Fibroblast of lung (primary cell): ENCODE data around the gene OR10P1. TPM values are rescaled to one million over a fixed set of nuclear protein-coding genes. Genes with fewer than 3 reads are reported as not detected.

Experiments
- DNase-seq, 2 donors: peaks; one replicate each; pipeline versions ENCODE4 v3.0.0 to v3.0.0-alpha.2; 2010; ENCODE audit warnings: low read depth in 2 of 2
- H2AFZ ChIP-seq: 2 replicates; pipeline ENCODE4 v1.5.1; 2012; ENCODE audit warnings: low read length, control low read depth, inconsistent platforms
- H3K27ac ChIP-seq: 2 replicates; pipeline ENCODE4 v1.5.1; 2011; ENCODE audit warnings: low read length, control low read depth; ENCODE audit not compliant: insufficient read depth
- H3K27me3 ChIP-seq: 2 replicates; pipeline ENCODE4 v1.5.1; 2011; ENCODE audit warnings: mild to moderate bottlenecking, low read length; ENCODE audit not compliant: control insufficient read depth, insufficient read depth
- H3K36me3 ChIP-seq: 2 replicates; pipeline ENCODE4 v1.5.1; 2011; ENCODE audit warnings: low read length; ENCODE audit not compliant: control insufficient read depth, insufficient read depth
- H3K4me1 ChIP-seq: 2 replicates; pipeline ENCODE4 v1.5.1; 2011; ENCODE audit warnings: low read length; ENCODE audit not compliant: control insufficient read depth, insufficient read depth; ENCODE audit errors: extremely low read depth
- H3K4me2 ChIP-seq: 2 replicates; pipeline ENCODE4 v1.5.1; 2011; ENCODE audit warnings: low read length, control low read depth; ENCODE audit not compliant: insufficient read depth; ENCODE audit errors: extremely low read depth
- H3K4me3 ChIP-seq, 4 experiments: fragments of 200-600 bp in 1 of 4; sonication (generic) in 1 of 4; replicated peaks in 1 of 4; 2 replicates each; pipeline ENCODE4 v1.5.1; 2011 to 2016; ENCODE audit warnings: low read length in 4 of 4, low read depth in 3 of 4, mild to moderate bottlenecking in 3 of 4, control low read depth in 2 of 4, inconsistent platforms in 1 of 4, mixed read lengths in 1 of 4; ENCODE audit not compliant: insufficient read depth in 1 of 4; ENCODE audit errors: control extremely low read depth in 1 of 4
- H3K79me2 ChIP-seq: 2 replicates; pipeline ENCODE4 v1.5.1; 2012; ENCODE audit warnings: mild to moderate bottlenecking, low read length, inconsistent platforms; ENCODE audit not compliant: control insufficient read depth, insufficient read depth
- H3K9ac ChIP-seq: 2 replicates; pipeline ENCODE4 v1.5.1; 2011; ENCODE audit warnings: mild to moderate bottlenecking, low read length, control low read depth; ENCODE audit not compliant: insufficient read depth
- H3K9me3 ChIP-seq: 2 replicates; pipeline ENCODE4 v1.5.1; 2012; ENCODE audit warnings: low read depth, low read length; ENCODE audit not compliant: control insufficient read depth, insufficient read depth
- H4K20me1 ChIP-seq: 2 replicates; pipeline ENCODE4 v1.5.1; 2011; ENCODE audit warnings: low read length; ENCODE audit not compliant: control insufficient read depth, insufficient read depth; ENCODE audit errors: extremely low read depth
- CTCF ChIP-seq, 2 donors: IDR thresholded peaks in 1 of 2; conservative IDR thresholded peaks in 1 of 2; 1 replicate in 1 of 2; 2 replicates in 1 of 2; pipeline ENCODE4 v1.5.1; 2011 to 2012; ENCODE audit warnings: low read length in 2 of 2, control low read depth in 1 of 2, inconsistent platforms in 1 of 2, low read depth in 1 of 2, mild to moderate bottlenecking in 1 of 2
- EZH2 ChIP-seq: IDR thresholded peaks from 2 replicates; pipeline ENCODE4 v1.5.1; 2012; ENCODE audit warnings: low read length, control low read depth, mild to moderate bottlenecking; ENCODE audit errors: missing control alignments
- polyA plus RNA-seq, 2 donors: library from polyadenylated mRNA; depleted of rRNA in 1 of 2; stranded (reverse) in 1 of 2; unstranded in 1 of 2; fragments of >200 nt; gene quantifications; 2 replicates each; pipeline ENCODE4 v1.2.1, GENCODE V29; 2011 to 2012; ENCODE audit warnings: missing spikeins in 1 of 2
- total RNA-seq: library from RNA; depleted of rRNA; stranded (reverse); fragments of >200 nt; gene quantifications from 2 replicates; pipeline ENCODE4 v1.2.1, GENCODE V29; 2014

Gene OR10P1
- total and polyA plus RNA-seq, 2 donors (not counting 1 experiment from before 2014, with no cell fraction given) = not detected

DNA sequence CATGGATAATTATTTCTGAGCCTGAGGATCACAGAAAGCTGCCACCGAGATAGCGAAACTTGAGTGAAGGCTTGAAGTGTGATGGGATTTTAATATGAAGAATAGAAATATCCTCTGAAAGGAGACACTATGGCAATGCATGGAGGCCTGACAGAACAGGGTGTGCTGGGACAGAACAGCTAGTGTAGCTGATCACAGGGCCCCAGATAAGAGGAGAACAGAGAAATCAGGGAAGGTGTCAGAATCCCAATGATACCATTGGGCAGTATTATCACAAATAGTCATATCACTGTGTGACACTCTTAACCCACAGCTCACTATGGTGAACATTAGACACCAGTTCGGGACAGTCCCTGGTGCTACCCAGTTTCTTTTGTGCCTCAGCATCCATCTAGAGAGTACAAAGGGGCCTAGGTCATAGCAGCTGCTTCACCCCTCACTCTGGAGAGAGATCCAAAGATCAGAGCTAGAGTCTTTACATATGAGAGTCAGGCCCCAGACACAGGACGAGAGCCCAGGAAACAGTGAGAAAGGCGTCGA lies 506 bp upstream of the OR10P1 start:
- Histone ChIP-seq H3K79me2 (no peaks in the 10 kb centered on the region), H2AFZ (no peak overlapping the region), H3K4me1 (no peaks in the 10 kb centered on the region), H3K9ac (no peak overlapping the region), H3K27ac (no peak overlapping the region), H3K9me3 (no peaks in the 10 kb centered on the region), H4K20me1 (no peaks in the 10 kb centered on the region), H3K4me3 (no peak overlapping the region), H3K27me3 (peaks cover 26% of the 10 kb centered on the region), H3K36me3 (no peaks in the 10 kb centered on the region), H3K4me2 (no peak overlapping the region)
- no peak for DNase-seq
- TF ChIP-seq CTCF (conservative IDR thresholded peaks at IDR 0.05 in 1 of 2, IDR thresholded peaks at IDR 0.05 in 1 of 2; ENCODE audit: low read depth in 1 of 2, low read length in 2 of 2) (no peak), EZH2 (no peak)

DNA sequence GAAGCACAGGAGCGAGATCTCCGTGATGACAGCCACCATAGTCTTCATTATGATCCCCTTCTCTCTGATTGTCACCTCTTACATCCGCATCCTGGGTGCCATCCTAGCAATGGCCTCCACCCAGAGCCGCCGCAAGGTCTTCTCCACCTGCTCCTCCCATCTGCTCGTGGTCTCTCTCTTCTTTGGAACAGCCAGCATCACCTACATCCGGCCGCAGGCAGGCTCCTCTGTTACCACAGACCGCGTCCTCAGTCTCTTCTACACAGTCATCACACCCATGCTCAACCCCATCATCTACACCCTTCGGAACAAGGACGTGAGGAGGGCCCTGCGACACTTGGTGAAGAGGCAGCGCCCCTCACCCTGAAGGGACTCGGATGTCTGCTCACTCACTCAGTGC lies 775 bp downstream of the OR10P1 start:
- H3K4me2 ChIP-seq = no peak overlapping the region
- no peaks in the 10 kb centered on the region for H4K20me1 ChIP-seq
- no peak overlapping the region for H3K27ac ChIP-seq
- no peak overlapping the region for H2AFZ ChIP-seq
- no peaks in the 10 kb centered on the region for H3K79me2 ChIP-seq
- no peaks in the 10 kb centered on the region for H3K36me3 ChIP-seq
- TF ChIP-seq EZH2 = no peak
- no peak for TF ChIP-seq CTCF (conservative IDR thresholded peaks at IDR 0.05 in 1 of 2, IDR thresholded peaks at IDR 0.05 in 1 of 2; ENCODE audit: low read depth in 1 of 2, low read length in 2 of 2)
- peaks cover 21% of the 10 kb centered on the region for H3K27me3 ChIP-seq
- no peak overlapping the region for H3K9ac ChIP-seq
- no peak for DNase-seq
- no peak overlapping the region for H3K4me3 ChIP-seq
- no peaks in the 10 kb centered on the region for H3K9me3 ChIP-seq
- H3K4me1 ChIP-seq = no peaks in the 10 kb centered on the region

DNA sequence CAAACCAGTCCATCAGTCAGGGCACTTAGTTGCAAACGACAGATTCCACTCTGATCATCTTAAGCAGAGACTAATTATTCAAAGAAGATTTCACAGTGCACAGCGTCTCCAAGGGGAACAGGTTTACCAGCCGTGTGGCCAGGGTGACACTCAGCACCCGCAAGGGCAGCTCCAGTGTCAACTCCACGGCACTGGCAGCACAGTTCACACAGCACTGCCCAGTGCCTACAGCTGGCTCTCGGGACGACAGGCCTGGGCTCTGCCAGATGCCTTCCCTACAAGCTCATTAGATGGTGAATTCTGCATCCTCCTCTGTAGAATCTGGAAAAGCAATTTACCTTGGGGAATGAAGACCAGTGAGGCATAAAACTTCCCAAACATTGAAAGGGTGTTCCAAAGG lies 4.9 kb downstream of the OR10P1 start:
- Histone ChIP-seq H3K9me3 (no peaks in the 10 kb centered on the region), H3K27ac (no peak overlapping the region), H4K20me1 (no peaks in the 10 kb centered on the region), H3K36me3 (no peaks in the 10 kb centered on the region), H3K4me1 (no peaks in the 10 kb centered on the region), H3K4me3 (no peak overlapping the region), H3K27me3 (peaks cover 20% of the 10 kb centered on the region), H2AFZ (no peak overlapping the region), H3K4me2 (no peak overlapping the region), H3K9ac (no peak overlapping the region), H3K79me2 (no peaks in the 10 kb centered on the region)
- no peak for TF ChIP-seq CTCF (conservative IDR thresholded peaks at IDR 0.05 in 1 of 2, IDR thresholded peaks at IDR 0.05 in 1 of 2; ENCODE audit: low read depth in 1 of 2, low read length in 2 of 2)
- no peak for TF ChIP-seq EZH2
- DNase-seq = no peak
